Activated T-helper 2 cell treated with anti-CD3 and anti-CD28 coated beads, Interferon-gamma antibody, Interleukin-2, Interleukin-4, amounts not matched to agents 10 μg/mL and 5 μg/mL and 100 μg/mL, durations not matched to agents 14 hours and 24 hours and 36 hours (primary cell): Measurements from ENCODE around the gene LY86. TPM values are rescaled to one million over a fixed set of nuclear protein-coding genes. Genes with fewer than 3 reads are reported as not detected.

Experiments used
- DNase-seq: peaks from one replicate; pipeline ENCODE4 v3.0.0; 2021; ENCODE audit warnings: low spot score
- H3K27ac Mint-ChIP-seq: one replicate; pipeline ENCODE4 v1.8.0; 2021; ENCODE audit warnings: mixed read lengths
- H3K27me3 Mint-ChIP-seq: one replicate; pipeline ENCODE4 v1.8.0; 2021; ENCODE audit warnings: low read depth, mixed read lengths
- H3K36me3 Mint-ChIP-seq: one replicate; pipeline ENCODE4 v1.8.0; 2021; ENCODE audit warnings: low read depth, mixed read lengths
- H3K4me1 Mint-ChIP-seq: one replicate; pipeline ENCODE4 v1.8.0; 2021; ENCODE audit warnings: low read depth, mixed read lengths
- H3K4me3 Mint-ChIP-seq: one replicate; pipeline ENCODE4 v1.8.0; 2021; ENCODE audit warnings: low read depth, mild to moderate bottlenecking, moderate library complexity, mixed read lengths
- H3K9me3 Mint-ChIP-seq: one replicate; pipeline ENCODE4 v1.8.0; 2021; ENCODE audit warnings: mixed read lengths
- intact Hi-C: fragments of 100-400 bp; cut with micrococcal nuclease; formaldehyde crosslinking; loops from one replicate; pipeline ENCODE4 v1.15.1; 2023
- total RNA-seq: library from RNA; stranded (reverse); gene quantifications from 2 replicates; pipeline ENCODE4 v1.2.3, GENCODE V29; 2022

The LY86 gene
- total RNA-seq, 1 donor from 2014 or later = 0.55 TPM

GRCh38 chr6:6557886-6558285 lies 30.6 kb upstream of the LY86 start:
- no peak overlapping the region for H3K4me3 Mint-ChIP-seq

GRCh38 chr6:6559994-6560570 lies 28.4 kb upstream of the LY86 start:
- no peak overlapping the region for H3K4me3 Mint-ChIP-seq
- peaks cover 10% of the 10 kb centered on the region for H3K27me3 Mint-ChIP-seq
- intact Hi-C loops = loop anchor here (5.0 kb wide), 2 partner anchors 52 to 97 kb away; no protein-coding TSS in a partner anchor
- peaks cover 11% of the 10 kb centered on the region for H3K36me3 Mint-ChIP-seq
- H3K27ac Mint-ChIP-seq = no peak overlapping the region
- peaks cover 58% of the 10 kb centered on the region for H3K4me1 Mint-ChIP-seq
- DNase-seq = no peak
- peaks cover 10% of the 10 kb centered on the region for H3K9me3 Mint-ChIP-seq

More at GRCh38 chr6:6557886-6558285, 30.6 kb upstream of the LY86 start:
- H3K36me3 Mint-ChIP-seq = peaks cover 4% of the 10 kb centered on the region
- H3K27ac Mint-ChIP-seq = no peak overlapping the region
- intact Hi-C loops = loop anchor here (5.0 kb wide), 2 partner anchors 54 to 99 kb away; no protein-coding TSS in a partner anchor
- H3K27me3 Mint-ChIP-seq = peaks cover 21% of the 10 kb centered on the region
- peaks cover 47% of the 10 kb centered on the region for H3K4me1 Mint-ChIP-seq
- DNase-seq = no peak
- no peaks in the 10 kb centered on the region for H3K9me3 Mint-ChIP-seq

- Mint-ChIP-seq H3K9me3 (peaks cover 10% of the 10 kb centered on the region), H3K27ac (no peak overlapping the region), H3K4me3 (no peak overlapping the region), H3K27me3 (peaks cover 7% of the 10 kb centered on the region), H3K4me1 (peaks cover 57% of the 10 kb centered on the region), H3K36me3 (peaks cover 11% of the 10 kb centered on the region)
- intact Hi-C loops = no loop called here
- no peak for DNase-seq
Measured at GRCh38 chr6:6560909-6561308, 27.6 kb upstream of the LY86 start.

GRCh38 chr6:6564154-6564553 lies 24.4 kb upstream of the LY86 start:
- intact Hi-C loops = no loop called here
- H3K27ac Mint-ChIP-seq = no peak overlapping the region
- H3K27me3 Mint-ChIP-seq = peaks cover 4% of the 10 kb centered on the region
- peaks cover 11% of the 10 kb centered on the region for H3K36me3 Mint-ChIP-seq
- H3K4me3 Mint-ChIP-seq = no peak overlapping the region
- H3K4me1 Mint-ChIP-seq = peaks cover 32% of the 10 kb centered on the region
- no peak for DNase-seq
- peaks cover 10% of the 10 kb centered on the region for H3K9me3 Mint-ChIP-seq

GRCh38 chr6:6565069-6565468 lies 23.5 kb upstream of the LY86 start:
- Mint-ChIP-seq H3K4me3 (no peak overlapping the region), H3K27ac (no peak overlapping the region), H3K36me3 (peaks cover 11% of the 10 kb centered on the region), H3K4me1 (peaks cover 26% of the 10 kb centered on the region), H3K9me3 (peaks cover 10% of the 10 kb centered on the region), H3K27me3 (peaks cover 7% of the 10 kb centered on the region)
- no peak for DNase-seq
- intact Hi-C loops = no loop called here

- no peak overlapping the region for H3K27ac Mint-ChIP-seq
- H3K36me3 Mint-ChIP-seq = peaks cover 11% of the 10 kb centered on the region
- peaks cover 8% of the 10 kb centered on the region for H3K27me3 Mint-ChIP-seq
- peaks cover 21% of the 10 kb centered on the region for H3K4me1 Mint-ChIP-seq
- intact Hi-C loops = no loop called here
- no peak for DNase-seq
- H3K9me3 Mint-ChIP-seq = peaks cover 10% of the 10 kb centered on the region
- no peak overlapping the region for H3K4me3 Mint-ChIP-seq
Measured at GRCh38 chr6:6565488-6565887, 23.0 kb upstream of the LY86 start.

- H3K36me3 Mint-ChIP-seq = peaks cover 11% of the 10 kb centered on the region
- peaks cover 14% of the 10 kb centered on the region for H3K4me1 Mint-ChIP-seq
- peaks cover 17% of the 10 kb centered on the region for H3K27me3 Mint-ChIP-seq
- H3K4me3 Mint-ChIP-seq = no peak overlapping the region
- intact Hi-C loops = no loop called here
- peaks cover 10% of the 10 kb centered on the region for H3K9me3 Mint-ChIP-seq
- H3K27ac Mint-ChIP-seq = no peak overlapping the region
- DNase-seq = no peak
Measured at GRCh38 chr6:6566766-6567165, 21.8 kb upstream of the LY86 start.

- H3K9me3 Mint-ChIP-seq = peaks cover 14% of the 10 kb centered on the region
- peaks cover 4% of the 10 kb centered on the region for H3K4me1 Mint-ChIP-seq
- peaks cover 8% of the 10 kb centered on the region for H3K36me3 Mint-ChIP-seq
- no peak overlapping the region for H3K27ac Mint-ChIP-seq
- H3K27me3 Mint-ChIP-seq = peaks cover 22% of the 10 kb centered on the region
- intact Hi-C loops = no loop called here
- no peak overlapping the region for H3K4me3 Mint-ChIP-seq
- no peak for DNase-seq
Measured at GRCh38 chr6:6569096-6569810, 19.3 kb upstream of the LY86 start.

- H3K36me3 Mint-ChIP-seq = peaks cover 8% of the 10 kb centered on the region
- H3K4me1 Mint-ChIP-seq = no peaks in the 10 kb centered on the region
- no peak for DNase-seq
- H3K27ac Mint-ChIP-seq = no peak overlapping the region
- H3K9me3 Mint-ChIP-seq = peaks cover 16% of the 10 kb centered on the region
- peaks cover 24% of the 10 kb centered on the region for H3K27me3 Mint-ChIP-seq
- no peak overlapping the region for H3K4me3 Mint-ChIP-seq
- intact Hi-C loops = no loop called here
Measured at GRCh38 chr6:6569811-6570164, 18.7 kb upstream of the LY86 start.

GRCh38 chr6:6570929-6571671 lies 17.4 kb upstream of the LY86 start:
- intact Hi-C loops = no loop called here
- peaks cover 24% of the 10 kb centered on the region for H3K27me3 Mint-ChIP-seq
- no peak overlapping the region for H3K27ac Mint-ChIP-seq
- DNase-seq = no peak
- H3K4me3 Mint-ChIP-seq = no peak overlapping the region
- H3K9me3 Mint-ChIP-seq = peaks cover 17% of the 10 kb centered on the region
- peaks cover 8% of the 10 kb centered on the region for H3K36me3 Mint-ChIP-seq
- no peaks in the 10 kb centered on the region for H3K4me1 Mint-ChIP-seq

- H3K9me3 Mint-ChIP-seq = peaks cover 24% of the 10 kb centered on the region
- H3K4me3 Mint-ChIP-seq = no peak overlapping the region
- intact Hi-C loops = no loop called here
- no peaks in the 10 kb centered on the region for H3K4me1 Mint-ChIP-seq
- DNase-seq = no peak
- H3K36me3 Mint-ChIP-seq = peaks cover 14% of the 10 kb centered on the region
- peaks cover 17% of the 10 kb centered on the region for H3K27me3 Mint-ChIP-seq
- H3K27ac Mint-ChIP-seq = no peak overlapping the region
Measured at GRCh38 chr6:6575143-6575542, 13.4 kb upstream of the LY86 start.

- intact Hi-C loops = no loop called here
- Mint-ChIP-seq H3K4me1 (peaks cover 4% of the 10 kb centered on the region), H3K4me3 (no peak overlapping the region), H3K9me3 (peaks cover 27% of the 10 kb centered on the region), H3K27me3 (peaks cover 2% of the 10 kb centered on the region), H3K27ac (no peak overlapping the region), H3K36me3 (peaks cover 22% of the 10 kb centered on the region)
- DNase-seq = no peak
Measured at GRCh38 chr6:6577735-6578134, 10.8 kb upstream of the LY86 start.

GRCh38 chr6:6579281-6579680 lies 9.2 kb upstream of the LY86 start:
- H3K27me3 Mint-ChIP-seq = peaks cover 2% of the 10 kb centered on the region
- DNase-seq = no peak
- H3K9me3 Mint-ChIP-seq = peaks cover 22% of the 10 kb centered on the region
- peaks cover 17% of the 10 kb centered on the region for H3K36me3 Mint-ChIP-seq
- no peak overlapping the region for H3K27ac Mint-ChIP-seq
- intact Hi-C loops = no loop called here
- H3K4me1 Mint-ChIP-seq = peaks cover 10% of the 10 kb centered on the region
- H3K4me3 Mint-ChIP-seq = no peak overlapping the region
